ENCODE results near the gene SURF1. TPM values are rescaled to one million over a fixed set of nuclear protein-coding genes. Genes with fewer than 3 reads are reported as not detected.

SURF1 gene
- total RNA-seq, 3 donors from 2014 or later, result 45.9 to 61.4 (median 46.8) TPM

GRCh38 chr9:133347985-133348717 is 8.1 kb downstream of the SURF1 start, which contains the start of the genes MED22 and RPL7A:
Gene MED22, minus strand, starts transcription at chr9:133348131. Its CDS starts 1,469 bp downstream, at chr9:133346662.
Gene RPL7A, plus strand, starts transcription at chr9:133348218. Its CDS starts 26 bp downstream, at chr9:133348244.
- intact Hi-C loops (cut with DNase I; ENCODE audit: low total_unique reads), result no loop called here
- peak within 1 kb of the TSS; percentile 96 to 98 for H3K27ac ChIP-seq

DNA sequence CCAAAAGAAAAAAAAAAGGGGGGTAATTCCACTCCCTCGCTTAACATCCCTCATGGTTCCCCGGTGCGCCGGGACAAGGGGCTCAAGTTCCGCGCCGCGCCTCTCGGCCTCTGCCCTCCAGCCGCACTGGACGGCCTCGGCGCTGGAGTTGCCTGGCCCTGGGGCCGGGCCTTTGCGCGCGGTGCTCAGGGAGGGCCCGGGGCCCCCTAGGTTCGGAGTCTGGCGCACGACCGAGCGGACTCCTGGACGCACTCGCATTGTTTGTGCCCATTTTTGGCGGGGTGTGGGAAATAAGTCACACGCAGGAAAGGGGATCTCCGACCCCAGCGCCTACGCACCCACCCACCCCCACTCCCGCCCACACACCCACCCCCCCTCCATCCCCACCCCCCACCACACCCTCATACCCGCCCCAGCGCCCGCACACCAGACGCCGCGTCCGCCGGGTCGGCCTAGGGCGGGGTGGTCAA is 8.7 kb downstream of the SURF1 start:
- Histone ChIP-seq H3K4me3 (peak overlapping the region; percentile 95 to 99 (median 99)), H3K4me1 (peaks cover 0 to 18% of the 10 kb centered on the region in 2 donors), H3K27me3 (no peaks in the 10 kb centered on the region), H3K36me3 (peaks cover 6% of the 10 kb centered on the region), H3K9me3 (no peaks in the 10 kb centered on the region), H3K27ac (peak overlapping the region; percentile 96 to 98)
- intact Hi-C loops (cut with DNase I; ENCODE audit: low total_unique reads), result no loop called here
- DNase-seq (ENCODE audit: low spot score in 2 of 2), result peak in 1 of 2 donors; percentile 51
- TF ChIP-seq CTCF (IDR thresholded peaks at IDR 0.05), result no peak

More at GRCh38 chr9:133347985-133348717, 8.1 kb downstream of the SURF1 start, which contains the start of the genes MED22 and RPL7A:
- H3K9me3 ChIP-seq, result no peaks in the 10 kb centered on the region
- H3K4me3 ChIP-seq, result peak within 1 kb of the TSS; percentile 95 to 99 (median 99)
- peaks cover 0 to 18% of the 10 kb centered on the region in 2 donors for H3K4me1 ChIP-seq
- H3K27me3 ChIP-seq, result no peaks in the 10 kb centered on the region
- H3K36me3 ChIP-seq, result peaks cover 6% of the 10 kb centered on the region
- peak; percentile 94 for DNase-seq (ENCODE audit: low spot score in 2 of 2)
- TF ChIP-seq POLR2AphosphoS5 (IDR thresholded peaks at IDR 0.05), result peak; percentile 95 to 97 (median 96)
- TF ChIP-seq CTCF (IDR thresholded peaks at IDR 0.05), result peak in 1 of 3 donors; percentile 12
- peak; percentile 70 for TF ChIP-seq POLR2A (IDR thresholded peaks at IDR 0.05)

DNA sequence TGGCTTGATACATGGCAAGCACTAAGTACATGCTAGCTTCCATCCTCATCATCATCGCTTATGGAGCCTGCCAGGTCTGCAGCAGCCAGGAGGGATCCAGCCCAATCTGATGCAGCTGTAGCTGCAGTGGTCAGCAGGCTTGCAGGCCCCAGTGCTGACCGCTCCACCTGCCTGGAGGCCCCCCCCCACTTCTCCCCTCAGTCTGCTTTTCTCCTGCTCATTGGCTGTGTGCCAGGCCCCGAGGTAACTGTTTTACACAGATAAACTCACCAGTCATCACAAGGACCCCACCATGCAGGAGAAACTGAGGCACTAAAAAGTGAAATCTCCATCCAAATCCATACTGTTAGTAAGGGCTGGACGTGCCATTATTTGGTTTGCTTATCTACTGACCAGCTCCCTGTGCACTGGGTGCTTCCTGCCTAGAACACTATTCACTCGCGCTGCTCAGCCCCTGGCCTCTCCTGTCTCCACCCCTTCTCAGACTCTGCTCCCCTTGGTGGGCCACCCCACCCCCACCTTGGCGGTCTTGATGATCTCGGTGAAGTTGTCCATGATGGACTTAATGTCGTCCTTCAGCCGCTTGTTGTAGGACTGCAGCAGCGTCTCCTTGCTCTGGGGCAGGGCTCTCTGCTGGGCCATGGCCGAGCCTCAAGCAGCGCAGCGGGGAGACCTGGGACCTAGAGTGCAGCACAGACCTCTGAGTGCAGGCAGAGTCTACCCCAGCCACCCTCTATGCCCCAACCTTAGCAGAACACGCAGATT is 10.1 kb downstream of the SURF1 start:
- H3K36me3 ChIP-seq, result peaks cover 11% of the 10 kb centered on the region
- no peaks in the 10 kb centered on the region for H3K9me3 ChIP-seq
- intact Hi-C loops (cut with DNase I; ENCODE audit: low total_unique reads), result no loop called here
- H3K27ac ChIP-seq, result peak overlapping the region; percentile 96 to 98
- TF ChIP-seq POLR2AphosphoS5 (IDR thresholded peaks at IDR 0.05) (no peak), CTCF (IDR thresholded peaks at IDR 0.05) (no peak), POLR2A (IDR thresholded peaks at IDR 0.05) (no peak)
- H3K27me3 ChIP-seq, result no peaks in the 10 kb centered on the region
- peaks cover 0 to 18% of the 10 kb centered on the region in 2 donors for H3K4me1 ChIP-seq
- DNase-seq (ENCODE audit: low spot score in 2 of 2), result no peak
- H3K4me3 ChIP-seq, result peak overlapping the region; percentile 95 to 99 (median 99)

GRCh38 chr9:133345596-133345995 is 10.7 kb downstream of the SURF1 start:
- Histone ChIP-seq H3K36me3 (peaks cover 8% of the 10 kb centered on the region), H3K27ac (no peak overlapping the region), H3K27me3 (no peaks in the 10 kb centered on the region), H3K9me3 (no peaks in the 10 kb centered on the region), H3K4me3 (no peak overlapping the region), H3K4me1 (peaks cover 0 to 18% of the 10 kb centered on the region in 2 donors)
- no peak for TF ChIP-seq POLR2A (IDR thresholded peaks at IDR 0.05)
- TF ChIP-seq POLR2AphosphoS5 (IDR thresholded peaks at IDR 0.05), result no peak
- TF ChIP-seq CTCF (IDR thresholded peaks at IDR 0.05), result no peak
- DNase-seq (ENCODE audit: low spot score in 2 of 2), result no peak
- intact Hi-C loops (cut with DNase I; ENCODE audit: low total_unique reads), result no loop called here
